K562 (cell line): ENCODE measurements around the gene MCIDAS. TPM values are rescaled to one million over a fixed set of nuclear protein-coding genes. Genes with fewer than 3 reads are reported as not detected.

Experiments
- ATAC-seq: fragments of 200-7000 bp; cut with Tn5 transposase; 3 replicates; pipeline ENCODE4 v1.9.1; 2020; ENCODE audit warnings: moderate library complexity
- BruUV-seq: library from RNA; stranded (reverse); fragments of 400-500 nt; replicated peaks from 2 replicates; lab custom pipeline; 2021; lab: Mats Ljungman, UMichigan
- CTCF ChIA-PET: fragments of 300-600 bp; formaldehyde crosslinking; extraction: SDS; loops from one replicate; lab custom pipeline; 2021; ENCODE audit warnings: low intra/inter-chr PET ratio; lab: Yijun Ruan, JAX
- POLR2A ChIA-PET: fragments of 300-600, 350-650 bp; sonication (Branson Sonifier 250); formaldehyde crosslinking; extraction: SDS; loops from one replicate; lab custom pipeline; 2021; ENCODE audit warnings: antibody characterized with exemption, inconsistent platforms; lab: Yijun Ruan, JAX
- DNase-seq, 4 experiments: peaks; one replicate each; pipeline versions ENCODE4 v3.0.0 to v3.0.0-alpha.2; 2011 to 2018; ENCODE audit warnings: low spot score in 3 of 4, mixed read lengths in 3 of 4; ENCODE audit errors: extremely low read depth in 1 of 4
- FAIRE-seq: peaks from 2 replicates; lab custom pipeline; 2011; peaks lifted over from hg19 to GRCh38; lab: Jason Lieb, UNC
- H2AFZ ChIP-seq: 2 replicates; pipeline ENCODE4 v1.6.0; 2011; ENCODE audit warnings: low read depth, low read length, control low read depth, inconsistent platforms
- H3K27ac ChIP-seq: fragments of 200-600 bp; 3 replicates; pipeline ENCODE4 v1.8.0; 2011; ENCODE audit warnings: low read depth, mild to moderate bottlenecking, control low read depth, inconsistent platforms, low read length, moderate library complexity, mixed read lengths; ENCODE audit errors: extremely low read depth
- H3K27me3 ChIP-seq, 2 experiments: fragments of 300-600 bp in 1 of 2; 2 replicates in 1 of 2; 3 replicates in 1 of 2; pipeline versions ENCODE4 v1.6.0 to v1.8.0; 2011; ENCODE audit warnings: inconsistent platforms in 2 of 2, low read length in 2 of 2, mild to moderate bottlenecking in 1 of 2, mixed read lengths in 1 of 2, moderate library complexity in 1 of 2; ENCODE audit not compliant: control insufficient read depth in 2 of 2, insufficient read depth in 2 of 2
- H3K36me3 ChIP-seq: fragments of 300-600 bp; 3 replicates; pipeline ENCODE4 v1.8.0; 2011; ENCODE audit warnings: mild to moderate bottlenecking, low read length, inconsistent platforms; ENCODE audit not compliant: control insufficient read depth, insufficient read depth
- H3K4me1 ChIP-seq, 2 experiments: fragments of 200-600 bp in 1 of 2; replicated peaks in 1 of 2; 2 replicates in 1 of 2; 3 replicates in 1 of 2; pipeline versions ENCODE4 v1.5.1 to v1.8.0; 2011; ENCODE audit warnings: inconsistent platforms in 2 of 2, low read length in 2 of 2, mild to moderate bottlenecking in 1 of 2, mixed read lengths in 1 of 2, moderate library complexity in 1 of 2; ENCODE audit not compliant: control insufficient read depth in 2 of 2, insufficient read depth in 2 of 2
- H3K4me2 ChIP-seq: 2 replicates; pipeline ENCODE4 v1.6.1; 2011; ENCODE audit warnings: low read length, control low read depth, inconsistent platforms, mixed read lengths; ENCODE audit not compliant: insufficient read depth
- H3K4me3 ChIP-seq: fragments of 200-600 bp; sonication (generic), shearing (Covaris generic); 2 replicates; pipeline ENCODE4 v1.5.1; 2016; ENCODE audit warnings: control low read depth, inconsistent platforms
- H3K79me2 ChIP-seq: fragments of 200-600 bp; 3 replicates; pipeline ENCODE4 v1.8.0; 2011; ENCODE audit warnings: low read length, inconsistent platforms; ENCODE audit not compliant: control insufficient read depth, insufficient read depth
- H3K9ac ChIP-seq, 2 experiments: 2 replicates each; pipeline versions ENCODE4 v1.6.0 to v1.6.1; 2011; ENCODE audit warnings: low read depth in 2 of 2, low read length in 2 of 2, control low read depth in 1 of 2, inconsistent platforms in 1 of 2, mild to moderate bottlenecking in 1 of 2, mixed read lengths in 1 of 2; ENCODE audit not compliant: insufficient read depth in 1 of 2
- H3K9me1 ChIP-seq: one replicate; pipeline ENCODE4 v1.6.0; 2011; ENCODE audit warnings: inconsistent platforms, mild to moderate bottlenecking, low read length, moderate library complexity; ENCODE audit not compliant: control insufficient read depth, insufficient read depth
- H3K9me3 ChIP-seq: replicated peaks from 2 replicates; pipeline ENCODE4 v1.5.1; 2011; ENCODE audit warnings: low read depth, low read length, inconsistent platforms; ENCODE audit not compliant: control insufficient read depth, insufficient read depth
- H4K20me1 ChIP-seq: replicated peaks from 2 replicates; pipeline ENCODE4 v1.6.1; 2011; ENCODE audit warnings: low read length, inconsistent platforms, mixed read lengths; ENCODE audit not compliant: control insufficient read depth, insufficient read depth
- ARID1B ChIP-seq: fragments of 450-650 bp; IDR thresholded peaks from 2 replicates; pipeline ENCODE4 v1.6.1; 2016; ENCODE audit warnings: antibody characterized with exemption, mild to moderate bottlenecking, inconsistent platforms
- ASH1L ChIP-seq: fragments of 450-650 bp; IDR thresholded peaks from 2 replicates; pipeline ENCODE4 v1.6.1; 2018; ENCODE audit warnings: borderline replicate concordance, mild to moderate bottlenecking, low read depth; ENCODE audit not compliant: partially characterized antibody
- CEBPB ChIP-seq: fragments of 450-650 bp; IDR thresholded peaks from 2 replicates; pipeline ENCODE4 v1.6.1; 2016; ENCODE audit warnings: missing genetic modification characterization, missing compliant biosample characterization
- CEBPG ChIP-seq, 3 experiments: fragments of 200-800 bp in 1 of 3; sonication (Bioruptor generic) in 1 of 3; sonication (generic) in 1 of 3; formaldehyde crosslinking in 1 of 3; IDR thresholded peaks in 2 of 3; conservative IDR thresholded peaks in 1 of 3; 2 replicates each; pipeline versions ENCODE4 v1.6.1 to v1.8.0; 2016 to 2022; ENCODE audit warnings: missing compliant biosample characterization in 2 of 3, missing genetic modification characterization in 2 of 3, mild to moderate bottlenecking in 1 of 3, missing genetic modification reagents in 1 of 3
- EP400 ChIP-seq: fragments of 450-650 bp; IDR thresholded peaks from 2 replicates; pipeline ENCODE4 v1.6.1; 2017; ENCODE audit warnings: antibody characterized with exemption, mild to moderate bottlenecking, moderate library complexity
- FOXJ3 ChIP-seq: sonication (generic); formaldehyde crosslinking; IDR thresholded peaks from 2 replicates; pipeline ENCODE4 v1.4.0; 2020; ENCODE audit warnings: mild to moderate bottlenecking, missing genetic modification reagents
- IRF2 ChIP-seq: sonication (generic); formaldehyde crosslinking; IDR thresholded peaks from 2 replicates; pipeline ENCODE4 v1.8.1; 2022; ENCODE audit warnings: mild to moderate bottlenecking, missing genetic modification reagents
- KLF6 ChIP-seq: fragments of 250-450 bp; sonication (Bioruptor Pico); IDR thresholded peaks from 2 replicates; pipeline ENCODE4 v1.4.0; 2020; ENCODE audit warnings: mild to moderate bottlenecking, moderate library complexity, borderline replicate concordance
- NR3C1 ChIP-seq: sonication (generic); formaldehyde crosslinking; IDR thresholded peaks from 2 replicates; pipeline ENCODE4 v1.8.1; 2022; ENCODE audit warnings: missing genetic modification reagents
- SPI1 ChIP-seq: IDR thresholded peaks from 2 replicates; pipeline ENCODE4 v1.6.1; 2011; ENCODE audit warnings: low read depth, low read length, control low read depth, borderline replicate concordance
- THRAP3 ChIP-seq: fragments of 450-650 bp; IDR thresholded peaks from 2 replicates; pipeline ENCODE4 v1.6.1; 2016; ENCODE audit warnings: mild to moderate bottlenecking, inconsistent platforms, borderline replicate concordance
- ZEB2 ChIP-seq: fragments of 450-650 bp; IDR thresholded peaks from 2 replicates; pipeline ENCODE4 v1.6.1; 2016
- ZNF324 ChIP-seq: fragments of 250-450 bp; sonication (Bioruptor Pico); IDR thresholded peaks from 2 replicates; pipeline ENCODE4 v1.4.0; 2020; ENCODE audit warnings: mild to moderate bottlenecking
- WGBS: fragments of 100-300 bp; shearing (Covaris generic); methylation state at CpG from one replicate; pipeline ENCODE4 v1.1.6; 2016; ENCODE audit warnings: low coverage, mixed read lengths; ENCODE audit not compliant: insufficient coverage; ENCODE audit errors: missing lambda C conversion rate; 5-methylcytosine and 5-hydroxymethylcytosine counted together
- in situ Hi-C: fragments of 300-500 bp; cut with MboI; formaldehyde crosslinking; loops from 4 replicates; pipeline ENCODE4 v1.15.0; 2018; ENCODE audit warnings: inconsistent platforms, mixed read lengths
- intact Hi-C: fragments of 100-400 bp; cut with micrococcal nuclease; formaldehyde crosslinking; loops from 2 replicates; pipeline ENCODE4 v1.14.2; 2022
- polyA plus RNA-seq, 8 experiments: library from polyadenylated mRNA; depleted of rRNA in 4 of 8; stranded (reverse) in 5 of 8; unstranded in 3 of 8; fragments of >200 nt; fragmentation: Nextera tagmentation in 2 of 8; fragmentation: Illumina TruSeq in 1 of 8; extraction: Ambion mirVana in 2 of 8; extraction: Trizol in 1 of 8; gene quantifications; 2 replicates each; pipeline versions ENCODE4 v1.2.1 to v1.2.3, GENCODE V29; 2011 to 2014; ENCODE audit warnings: inconsistent platforms in 1 of 8, missing spikeins in 1 of 8
- total RNA-seq, 7 experiments: library from RNA; depleted of rRNA in 6 of 7; stranded (reverse); fragments of >200 nt in 6 of 7; fragmentation: Illumina TruSeq in 2 of 7; extraction: Trizol in 2 of 7; gene quantifications; 2 replicates each; pipeline versions ENCODE4 v1.2.1 to v1.2.3, GENCODE V29; 2011 to 2021; ENCODE audit warnings: low replicate concordance in 1 of 7
- TF ChIP-seq, protein P1 (sequence below): fragments of 250-450 bp; sonication (Bioruptor Pico); IDR thresholded peaks from 2 replicates; pipeline ENCODE4 v1.5.0; 2021
- TF ChIP-seq, protein P2 (sequence below): fragments of 450-650 bp; IDR thresholded peaks from 2 replicates; pipeline ENCODE4 v1.6.1; 2016
- TF ChIP-seq, protein P3 (sequence below): fragments of 450-650 bp; conservative IDR thresholded peaks from 2 replicates; pipeline ENCODE4 v1.6.1; 2016; ENCODE audit warnings: missing genetic modification characterization, low read depth, mild to moderate bottlenecking, control low read depth, missing compliant biosample characterization

The MCIDAS gene
- total and polyA plus RNA-seq, 9 of the 15 experiments (the other 6 are each of a cell fraction or from before 2014, with no cell fraction given) = 0.07 to 1.5 (median 0.69) TPM

- no peak for FAIRE-seq
- TF ChIP-seq ASH1L (no peak), THRAP3 (no peak), ZNF324 (CRISPR knock-in tag) (no peak), FOXJ3 (no peak), SPI1 (no peak), EP400 (no peak), ZEB2 (no peak), KLF6 (no peak), CEBPB (tag) (peak; percentile 57), NR3C1 (CRISPR knock-in tag) (no peak), ARID1B (no peak), CEBPG (CRISPR knock-in tag; IDR thresholded peaks at IDR 0.05) (no peak), CEBPG (tag; conservative IDR thresholded peaks at IDR 0.05 in 1 of 2, IDR thresholded peaks at IDR 0.05 in 1 of 2) (0 out of 4 replicates have a peak, but pooled peaks of 1 of the 2 experiments have one; percentile 24), IRF2 (CRISPR knock-in tag) (no peak)
- TF ChIP-seq, protein P1, sequence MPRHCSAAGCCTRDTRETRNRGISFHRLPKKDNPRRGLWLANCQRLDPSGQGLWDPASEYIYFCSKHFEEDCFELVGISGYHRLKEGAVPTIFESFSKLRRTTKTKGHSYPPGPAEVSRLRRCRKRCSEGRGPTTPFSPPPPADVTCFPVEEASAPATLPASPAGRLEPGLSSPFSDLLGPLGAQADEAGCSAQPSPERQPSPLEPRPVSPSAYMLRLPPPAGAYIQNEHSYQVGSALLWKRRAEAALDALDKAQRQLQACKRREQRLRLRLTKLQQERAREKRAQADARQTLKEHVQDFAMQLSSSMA (CRISPR knock-in tag) = no peak
- TF ChIP-seq, protein P2, sequence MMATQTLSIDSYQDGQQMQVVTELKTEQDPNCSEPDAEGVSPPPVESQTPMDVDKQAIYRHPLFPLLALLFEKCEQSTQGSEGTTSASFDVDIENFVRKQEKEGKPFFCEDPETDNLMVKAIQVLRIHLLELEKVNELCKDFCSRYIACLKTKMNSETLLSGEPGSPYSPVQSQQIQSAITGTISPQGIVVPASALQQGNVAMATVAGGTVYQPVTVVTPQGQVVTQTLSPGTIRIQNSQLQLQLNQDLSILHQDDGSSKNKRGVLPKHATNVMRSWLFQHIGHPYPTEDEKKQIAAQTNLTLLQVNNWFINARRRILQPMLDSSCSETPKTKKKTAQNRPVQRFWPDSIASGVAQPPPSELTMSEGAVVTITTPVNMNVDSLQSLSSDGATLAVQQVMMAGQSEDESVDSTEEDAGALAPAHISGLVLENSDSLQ = no peak
- TF ChIP-seq, protein P3, sequence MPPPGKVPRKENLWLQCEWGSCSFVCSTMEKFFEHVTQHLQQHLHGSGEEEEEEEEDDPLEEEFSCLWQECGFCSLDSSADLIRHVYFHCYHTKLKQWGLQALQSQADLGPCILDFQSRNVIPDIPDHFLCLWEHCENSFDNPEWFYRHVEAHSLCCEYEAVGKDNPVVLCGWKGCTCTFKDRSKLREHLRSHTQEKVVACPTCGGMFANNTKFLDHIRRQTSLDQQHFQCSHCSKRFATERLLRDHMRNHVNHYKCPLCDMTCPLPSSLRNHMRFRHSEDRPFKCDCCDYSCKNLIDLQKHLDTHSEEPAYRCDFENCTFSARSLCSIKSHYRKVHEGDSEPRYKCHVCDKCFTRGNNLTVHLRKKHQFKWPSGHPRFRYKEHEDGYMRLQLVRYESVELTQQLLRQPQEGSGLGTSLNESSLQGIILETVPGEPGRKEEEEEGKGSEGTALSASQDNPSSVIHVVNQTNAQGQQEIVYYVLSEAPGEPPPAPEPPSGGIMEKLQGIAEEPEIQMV (tag) = no peak
- TF ChIP-seq, all 486 proteins: peak for 2
- no peak overlapping the region for H2AFZ ChIP-seq
- no peaks in the 10 kb centered on the region for H4K20me1 ChIP-seq
- H3K36me3 ChIP-seq = no peaks in the 10 kb centered on the region
- 0% methylated on average over 2 of the region's 2 CpGs for WGBS
- no TSS peak for BruUV-seq
- no peaks in the 10 kb centered on the region; a peak in 1 of 5 replicates for H3K4me1 ChIP-seq
- no peak for ATAC-seq
- H3K27me3 ChIP-seq = peaks cover 6 to 26% of the 10 kb centered on the region in 2 experiments; a peak in 2 of 5 replicates
- no peak overlapping the region for H3K4me3 ChIP-seq
- no peak overlapping the region for H3K4me2 ChIP-seq
- no peak overlapping the region for H3K27ac ChIP-seq
- no peak overlapping the region for H3K9ac ChIP-seq
- CTCF ChIA-PET = no interaction called here
- POLR2A ChIA-PET = no interaction called here
- in situ Hi-C loops = no loop called here
- H3K79me2 ChIP-seq = no peaks in the 10 kb centered on the region
- H3K9me3 ChIP-seq = no peaks in the 10 kb centered on the region
- no peaks in the 10 kb centered on the region for H3K9me1 ChIP-seq
- DNase-seq = no peak
- intact Hi-C loops = no loop called here
Measured at GRCh38 chr5:55191165-55191564, 36.0 kb downstream of the MCIDAS start.
